Measurements from ENCODE around the gene ABHD2. TPM values are rescaled to one million over a fixed set of nuclear protein-coding genes. Genes with fewer than 3 reads are reported as not detected.

ABHD2 gene
- total and polyA plus RNA-seq, 2 experiments from 2014 or later, result 5.2 to 15.2 TPM

GRCh38 chr15:89163271-89164055 lies 75.2 kb downstream of the ABHD2 start:
- H3K9me3 Mint-ChIP-seq, result no peaks in the 10 kb centered on the region

GRCh38 chr15:89164712-89165211 lies 76.5 kb downstream of the ABHD2 start:
- DNase-seq (ENCODE audit: low spot score) (no peak), ATAC-seq (no peak)
- no peaks in the 10 kb centered on the region for H3K9me2 ChIP-seq (ENCODE audit: insufficient read depth)
- H3K27me3 Mint-ChIP-seq (ENCODE audit: insufficient read depth, low read depth, poor library complexity), result no peaks in the 10 kb centered on the region
- H3K4me1 ChIP-seq (ENCODE audit: insufficient read depth), result peaks cover 14% of the 10 kb centered on the region
- no peaks in the 10 kb centered on the region for H3K9me3 Mint-ChIP-seq
- H3K4me3 Mint-ChIP-seq, result no peak overlapping the region
- H3K79me2 ChIP-seq (replicated peaks; ENCODE audit: insufficient read depth), result no peaks in the 10 kb centered on the region
- H2AFZ ChIP-seq, result no peak overlapping the region
- no peaks in the 10 kb centered on the region for H4K20me1 ChIP-seq (replicated peaks; ENCODE audit: insufficient read depth)
- H3K27me3 ChIP-seq (ENCODE audit: insufficient read depth), result no peaks in the 10 kb centered on the region
- H3F3A ChIP-seq (replicated peaks; ENCODE audit: low read depth), result no peaks in the 10 kb centered on the region
- H3K4me2 ChIP-seq, result no peak overlapping the region
- no peaks in the 10 kb centered on the region for H3K36me3 ChIP-seq (ENCODE audit: insufficient read depth)
- no peak overlapping the region for H3K27ac Mint-ChIP-seq
- TF ChIP-seq POLR2AphosphoS5 (IDR thresholded peaks at IDR 0.05; ENCODE audit: low read depth) (no peak), JUNB (IDR thresholded peaks at IDR 0.05; ENCODE audit: unreplicated experiment) (no peak), ZNF331 (CRISPR knock-in tag; IDR thresholded peaks at IDR 0.05; ENCODE audit: low read depth) (no peak), EZH2phosphoT487 (IDR thresholded peaks at IDR 0.05; ENCODE audit: unreplicated experiment) (no peak), ZNF462 (CRISPR knock-in tag; IDR thresholded peaks at IDR 0.05) (no peak)
- H3K36me3 Mint-ChIP-seq (ENCODE audit: low read depth), result no peaks in the 10 kb centered on the region
- no peak overlapping the region for H3K4me3 ChIP-seq
- H3K4me1 Mint-ChIP-seq, result peaks cover 22% of the 10 kb centered on the region
- no peak overlapping the region for H3K27ac ChIP-seq (ENCODE audit: low read depth)

More at GRCh38 chr15:89163271-89164055, 75.2 kb downstream of the ABHD2 start:
- no peak overlapping the region for H3K4me3 ChIP-seq
- no peaks in the 10 kb centered on the region for H3K27me3 ChIP-seq (ENCODE audit: insufficient read depth)
- Mint-ChIP-seq H3K27me3 (ENCODE audit: insufficient read depth, low read depth, poor library complexity) (no peaks in the 10 kb centered on the region), H3K27ac (no peak overlapping the region), H3K4me1 (peaks cover 22% of the 10 kb centered on the region), H3K4me3 (no peak overlapping the region), H3K36me3 (ENCODE audit: low read depth) (no peaks in the 10 kb centered on the region)
- no peaks in the 10 kb centered on the region for H3F3A ChIP-seq (replicated peaks; ENCODE audit: low read depth)
- H4K20me1 ChIP-seq (replicated peaks; ENCODE audit: insufficient read depth), result no peaks in the 10 kb centered on the region
- no peak overlapping the region for H2AFZ ChIP-seq
- no peaks in the 10 kb centered on the region for H3K36me3 ChIP-seq (ENCODE audit: insufficient read depth)
- TF ChIP-seq JUNB (IDR thresholded peaks at IDR 0.05; ENCODE audit: unreplicated experiment) (no peak), CTCF (conservative IDR thresholded peaks at IDR 0.05; ENCODE audit: low read depth in 2 of 2) (no peak), ZNF331 (CRISPR knock-in tag; IDR thresholded peaks at IDR 0.05; ENCODE audit: low read depth) (no peak)
- H3K4me2 ChIP-seq, result no peak overlapping the region
- no peak for ATAC-seq
- no peaks in the 10 kb centered on the region for H3K79me2 ChIP-seq (replicated peaks; ENCODE audit: insufficient read depth)
- no peak for DNase-seq (ENCODE audit: low spot score)
- no peaks in the 10 kb centered on the region for H3K9me2 ChIP-seq (ENCODE audit: insufficient read depth)
- H3K27ac ChIP-seq (ENCODE audit: low read depth), result no peak overlapping the region
- H3K4me1 ChIP-seq (ENCODE audit: insufficient read depth), result peaks cover 14% of the 10 kb centered on the region

All from GM23338 (cell line).